HepG2 (cell line): Measurements from ENCODE around the gene LSM6. TPM values are rescaled to one million over a fixed set of nuclear protein-coding genes. Genes with fewer than 3 reads are reported as not detected.
A peak's percentile ranks its signal among the peaks of the same experiment; 100 is the strongest.

Experiments
- ATAC-seq: fragments of 200-7000 bp; cut with Tn5 transposase; 3 replicates; pipeline ENCODE4 v1.9.1; 2020; ENCODE audit warnings: mild to moderate bottlenecking, moderate library complexity
- BruUV-seq: library from RNA; stranded (reverse); fragments of 400-500 nt; replicated peaks from 2 replicates; lab custom pipeline; 2021; lab: Mats Ljungman, UMichigan
- CTCF ChIA-PET: fragments of 300-600 bp; formaldehyde crosslinking; extraction: SDS; loops from one replicate; lab custom pipeline; 2021; ENCODE audit warnings: low total read pairs, inconsistent platforms, low intra/inter-chr PET ratio; lab: Yijun Ruan, JAX
- POLR2A ChIA-PET: fragments of 350-600 bp; sonication (Branson Sonifier 250); formaldehyde crosslinking; loops from one replicate; lab custom pipeline; 2020; ENCODE audit warnings: antibody characterized with exemption, inconsistent platforms; lab: Yijun Ruan, JAX
- DNase-seq: peaks from one replicate; pipeline ENCODE4 v3.0.0-alpha.2; 2015; ENCODE audit warnings: low spot score
- FAIRE-seq: peaks from 3 replicates; lab custom pipeline; 2011; peaks lifted over from hg19 to GRCh38; lab: Jason Lieb, UNC
- H2AFZ ChIP-seq: one replicate; pipeline ENCODE4 v1.6.1; 2011; ENCODE audit warnings: low read length, inconsistent platforms
- H3K27ac ChIP-seq: fragments of 300-600 bp; 3 replicates; pipeline ENCODE4 v1.8.0; 2011; ENCODE audit warnings: mixed run types, mild to moderate bottlenecking, mixed read lengths, low read length, inconsistent platforms; ENCODE audit not compliant: insufficient read depth; ENCODE audit errors: extremely low read length
- H3K27me3 ChIP-seq, 2 experiments: fragments of 200-600 bp in 1 of 2; 2 replicates in 1 of 2; 3 replicates in 1 of 2; pipeline versions ENCODE4 v1.6.0 to v1.8.0; 2011; ENCODE audit warnings: low read length in 2 of 2, mild to moderate bottlenecking in 2 of 2, moderate library complexity in 2 of 2, inconsistent platforms in 1 of 2; ENCODE audit not compliant: insufficient read depth in 2 of 2, control insufficient read depth in 1 of 2
- H3K36me3 ChIP-seq, 2 experiments: fragments of 200-600 bp in 1 of 2; replicated peaks in 1 of 2; 2 replicates in 1 of 2; 3 replicates in 1 of 2; pipeline versions ENCODE4 v1.5.1 to v1.8.0; 2011; ENCODE audit warnings: low read length in 2 of 2, inconsistent platforms in 1 of 2; ENCODE audit not compliant: insufficient read depth in 2 of 2, control insufficient read depth in 1 of 2
- H3K4me1 ChIP-seq: 2 replicates; pipeline ENCODE4 v1.5.1; 2012; ENCODE audit warnings: low read length, inconsistent platforms; ENCODE audit not compliant: insufficient read depth
- H3K4me2 ChIP-seq: 2 replicates; pipeline ENCODE4 v1.6.0; 2011; ENCODE audit warnings: low read depth, low read length, inconsistent platforms
- H3K4me3 ChIP-seq, 3 experiments: fragments of 200-600 bp in 1 of 3; sonication (generic), shearing (Covaris generic) in 1 of 3; replicated peaks in 1 of 3; 2 replicates each; pipeline ENCODE4 v1.5.1; 2011 to 2016; ENCODE audit warnings: low read length in 3 of 3, inconsistent platforms in 2 of 3, low read depth in 2 of 3, mild to moderate bottlenecking in 2 of 3, control low read depth in 1 of 3, mixed read lengths in 1 of 3; ENCODE audit not compliant: insufficient read depth in 1 of 3
- H3K79me2 ChIP-seq: one replicate; pipeline ENCODE4 v1.6.1; 2011; ENCODE audit warnings: low read length, inconsistent platforms; ENCODE audit not compliant: insufficient read depth
- H3K9ac ChIP-seq: 2 replicates; pipeline ENCODE4 v1.6.0; 2011; ENCODE audit warnings: mild to moderate bottlenecking, low read depth, low read length, inconsistent platforms; ENCODE audit not compliant: insufficient read depth
- H3K9me3 ChIP-seq: 2 replicates; pipeline ENCODE4 v1.5.1; 2012; ENCODE audit warnings: mild to moderate bottlenecking, low read length
- H4K20me1 ChIP-seq: 2 replicates; pipeline ENCODE4 v1.6.0; 2011; ENCODE audit warnings: inconsistent platforms, mild to moderate bottlenecking, low read length, moderate library complexity; ENCODE audit not compliant: insufficient read depth
- ATF1 ChIP-seq: IDR thresholded peaks from 2 replicates; pipeline ENCODE4 v1.6.1; 2016; ENCODE audit warnings: mild to moderate bottlenecking, control low read depth
- CENPT ChIP-seq: sonication (generic); formaldehyde crosslinking; IDR thresholded peaks from 2 replicates; pipeline ENCODE4 v1.8.0; 2022; ENCODE audit warnings: low read depth, mild to moderate bottlenecking, moderate library complexity, missing genetic modification reagents
- CREM ChIP-seq, 2 experiments: sonication (generic) in 1 of 2; formaldehyde crosslinking in 1 of 2; IDR thresholded peaks; 2 replicates each; pipeline versions ENCODE4 v1.4.0 to v1.6.1; 2016 to 2020; ENCODE audit warnings: antibody characterized with exemption in 1 of 2, mild to moderate bottlenecking in 1 of 2, missing genetic modification reagents in 1 of 2
- FOXP1 ChIP-seq, 2 experiments: fragments of 450-650 bp in 1 of 2; IDR thresholded peaks; 2 replicates each; pipeline ENCODE4 v1.6.1; 2017 to 2018; ENCODE audit warnings: antibody characterized with exemption in 1 of 2
- KDM5B ChIP-seq: sonication (generic); formaldehyde crosslinking; IDR thresholded peaks from 2 replicates; pipeline ENCODE4 v1.4.0; 2020; ENCODE audit warnings: missing genetic modification reagents, mild to moderate bottlenecking, borderline replicate concordance
- NFYC ChIP-seq: IDR thresholded peaks from 2 replicates; pipeline ENCODE4 v1.6.1; 2016; ENCODE audit warnings: missing genetic modification reagents, missing compliant biosample characterization
- NPAS2 ChIP-seq: sonication (generic); formaldehyde crosslinking; IDR thresholded peaks from 2 replicates; pipeline ENCODE4 v1.8.0; 2022; ENCODE audit warnings: mild to moderate bottlenecking, missing genetic modification reagents, borderline replicate concordance
- SIN3B ChIP-seq: fragments of 150-350 bp; IDR thresholded peaks from 2 replicates; pipeline ENCODE4 v1.6.1; 2014; ENCODE audit warnings: low read length
- SNAPC2 ChIP-seq: sonication (generic); formaldehyde crosslinking; IDR thresholded peaks from 2 replicates; pipeline ENCODE4 v1.8.1; 2022; ENCODE audit warnings: mild to moderate bottlenecking, missing genetic modification reagents
- TBP ChIP-seq: sonication (generic); formaldehyde crosslinking; IDR thresholded peaks from 2 replicates; pipeline ENCODE4 v1.5.0; 2020; ENCODE audit warnings: missing genetic modification reagents
- ZEB1 ChIP-seq: IDR thresholded peaks from 2 replicates; pipeline ENCODE4 v1.6.1; 2012; ENCODE audit warnings: mild to moderate bottlenecking, low read depth, inconsistent platforms; ENCODE audit not compliant: insufficient replicate concordance
- ZNF790 ChIP-seq: sonication (generic); formaldehyde crosslinking; IDR thresholded peaks from 2 replicates; pipeline ENCODE4 v1.8.0; 2022; ENCODE audit warnings: missing genetic modification reagents, mild to moderate bottlenecking, borderline replicate concordance
- whole genome bisulfite sequencing: methylation state at CpG from one replicate; pipeline ENCODE4 v1.1.6; 2017; ENCODE audit warnings: low lambda C conversion rate; 5-methylcytosine and 5-hydroxymethylcytosine counted together
- in situ Hi-C: cut with HindIII; loops from 2 replicates; pipeline ENCODE4 v1.10.0; 2017; ENCODE audit warnings: low pct_unique_long_range_greater_than_20kb; ENCODE audit not compliant: extremely low pct_ligation_motif_present
- intact Hi-C: fragments of 100-400 bp; cut with micrococcal nuclease; formaldehyde crosslinking; loops from one replicate; pipeline ENCODE4 v1.10.0; 2022; ENCODE audit not compliant: unreplicated experiment
- polyA plus RNA-seq, 8 experiments: library from polyadenylated mRNA; depleted of rRNA in 3 of 8; stranded (reverse) in 7 of 8; unstranded in 1 of 8; fragments of >200 nt; fragmentation: Illumina TruSeq in 4 of 8; extraction: Trizol in 4 of 8; gene quantifications; 2 replicates each; pipeline versions ENCODE4 v1.2.1 to v1.2.3, GENCODE V29; 2011 to 2016; ENCODE audit warnings: low read depth in 4 of 8, missing spikeins in 1 of 8, mixed read lengths in 1 of 8; ENCODE audit not compliant: insufficient read depth in 1 of 8
- total RNA-seq, 5 experiments: library from RNA; depleted of rRNA; stranded (reverse); fragments of >200 nt; fragmentation: Illumina TruSeq; extraction: Trizol; gene quantifications; 2 replicates each; pipeline ENCODE4 v1.2.3, GENCODE V29; 2016; ENCODE audit warnings: low read depth in 1 of 5
- TF ChIP-seq, protein P1 (sequence below): IDR thresholded peaks from 2 replicates; pipeline ENCODE4 v1.6.1; 2016; ENCODE audit warnings: control low read depth
- TF ChIP-seq, protein P2 (sequence below): sonication (generic); formaldehyde crosslinking; IDR thresholded peaks from 2 replicates; pipeline ENCODE4 v1.4.0; 2020; ENCODE audit warnings: missing genetic modification reagents; ENCODE audit errors: not compliant biosample characterization

LSM6 gene
- total and polyA plus RNA-seq, 2 of the 13 experiments (the other 11 are each of a cell fraction or from before 2014, with no cell fraction given), result 14.6 to 83.3 TPM

DNA sequence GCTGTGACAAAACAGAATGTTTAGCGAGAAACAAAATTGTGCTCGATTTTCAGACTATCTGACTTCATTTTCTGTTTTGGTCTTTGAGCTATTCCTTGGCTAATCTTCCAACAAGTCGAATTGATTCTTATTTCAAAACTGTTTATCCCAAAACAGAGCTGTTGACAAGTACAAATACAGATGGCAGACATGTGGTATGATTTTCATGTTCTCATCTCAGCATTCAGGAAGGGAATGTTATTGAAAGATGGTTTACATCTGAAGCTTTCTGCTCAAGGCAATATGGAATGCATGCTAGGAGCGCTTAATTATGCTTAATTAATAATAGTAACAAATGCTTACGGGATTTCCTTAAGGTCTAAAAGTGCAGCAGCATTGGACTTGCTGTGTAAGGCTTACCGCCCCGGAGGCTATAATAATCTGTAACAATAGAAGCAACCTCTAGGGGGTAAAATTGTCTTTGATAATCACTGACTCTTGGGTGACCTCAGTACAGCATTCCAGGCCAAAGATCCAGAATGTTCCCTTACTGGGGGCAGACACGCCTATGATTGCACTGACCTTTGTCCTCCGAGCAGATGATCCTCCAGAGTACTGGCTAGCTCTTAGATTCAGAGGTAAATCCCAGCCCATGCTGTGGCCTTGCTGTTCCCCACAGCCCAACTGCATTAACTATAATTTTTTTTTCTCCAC lies 16.4 kb downstream of the LSM6 start:
- peak; percentile 14 for DNase-seq
- Histone ChIP-seq H3K4me2 (no peak overlapping the region), H3K36me3 (peaks cover 4 to 28% of the 10 kb centered on the region in 2 experiments), H2AFZ (no peak overlapping the region), H3K79me2 (no peaks in the 10 kb centered on the region), H3K9me3 (no peaks in the 10 kb centered on the region), H3K27me3 (no peaks in the 10 kb centered on the region), H3K9ac (no peak overlapping the region), H3K4me1 (no peaks in the 10 kb centered on the region), H3K27ac (no peak overlapping the region), H3K4me3 (no peak overlapping the region), H4K20me1 (no peaks in the 10 kb centered on the region; the same call in 1 of the 2 replicates)
- in situ Hi-C loops (no loop called here), intact Hi-C loops (no loop called here)
- ChIA-PET POLR2A (no interaction called here), CTCF (no interaction called here)
- TF ChIP-seq TBP (CRISPR knock-in tag) (no peak), CREM (IDR thresholded peaks at IDR 0.05) (no peak), CREM (CRISPR knock-in tag; IDR thresholded peaks at IDR 0.05) (no peak), SIN3B (no peak)
- TF ChIP-seq, protein P1, sequence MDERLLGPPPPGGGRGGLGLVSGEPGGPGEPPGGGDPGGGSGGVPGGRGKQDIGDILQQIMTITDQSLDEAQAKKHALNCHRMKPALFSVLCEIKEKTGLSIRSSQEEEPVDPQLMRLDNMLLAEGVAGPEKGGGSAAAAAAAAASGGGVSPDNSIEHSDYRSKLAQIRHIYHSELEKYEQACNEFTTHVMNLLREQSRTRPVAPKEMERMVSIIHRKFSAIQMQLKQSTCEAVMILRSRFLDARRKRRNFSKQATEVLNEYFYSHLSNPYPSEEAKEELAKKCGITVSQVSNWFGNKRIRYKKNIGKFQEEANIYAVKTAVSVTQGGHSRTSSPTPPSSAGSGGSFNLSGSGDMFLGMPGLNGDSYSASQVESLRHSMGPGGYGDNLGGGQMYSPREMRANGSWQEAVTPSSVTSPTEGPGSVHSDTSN (CRISPR knock-in tag), result no peak
- no TSS peak for BruUV-seq
- no peak for FAIRE-seq
- ATAC-seq, result peak; percentile 83
- 92% methylated on average over 8 of the region's 9 CpGs for WGBS

DNA sequence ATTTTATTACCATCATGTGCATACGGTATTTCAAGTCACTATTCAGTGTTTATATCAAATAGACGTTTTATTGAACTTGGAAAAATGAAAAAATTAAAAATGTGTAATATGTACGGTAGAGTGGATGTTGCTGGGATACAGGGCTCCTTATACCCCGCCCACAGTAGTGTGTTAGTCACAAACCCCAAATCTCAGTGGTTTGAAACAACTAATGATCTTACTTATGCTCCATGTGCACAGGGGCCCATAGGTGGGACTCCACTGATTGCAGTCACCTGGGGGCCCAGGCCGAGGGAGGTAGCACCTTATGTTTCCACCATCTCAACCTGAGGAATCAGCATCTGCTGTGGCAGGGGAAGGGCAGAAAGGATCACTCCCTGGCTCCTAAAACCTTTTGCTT lies 18.1 kb downstream of the LSM6 start:
- no peaks in the 10 kb centered on the region for H3K79me2 ChIP-seq
- intact Hi-C loops, result no loop called here
- DNase-seq, result no peak
- H3K9ac ChIP-seq, result no peak overlapping the region
- WGBS, result 93% methylated on average over 4 of the region's 5 CpGs
- TF ChIP-seq, protein P2, sequence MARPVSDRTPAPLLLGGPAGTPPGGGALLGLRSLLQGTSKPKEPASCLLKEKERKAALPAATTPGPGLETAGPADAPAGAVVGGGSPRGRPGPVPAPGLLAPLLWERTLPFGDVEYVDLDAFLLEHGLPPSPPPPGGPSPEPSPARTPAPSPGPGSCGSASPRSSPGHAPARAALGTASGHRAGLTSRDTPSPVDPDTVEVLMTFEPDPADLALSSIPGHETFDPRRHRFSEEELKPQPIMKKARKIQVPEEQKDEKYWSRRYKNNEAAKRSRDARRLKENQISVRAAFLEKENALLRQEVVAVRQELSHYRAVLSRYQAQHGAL (CRISPR knock-in tag), result no peak
- no peak for TF ChIP-seq NPAS2 (CRISPR knock-in tag)
- no peak for TF ChIP-seq CENPT (CRISPR knock-in tag)
- no peak for TF ChIP-seq ZEB1
- TF ChIP-seq ATF1 (CRISPR knock-in tag), result no peak
- no peak for TF ChIP-seq KDM5B (CRISPR knock-in tag)
- TF ChIP-seq ZNF790, result no peak
- TF ChIP-seq SNAPC2 (CRISPR knock-in tag), result no peak
- TF ChIP-seq NFYC (CRISPR knock-in tag), result no peak
- no peak for TF ChIP-seq FOXP1 (IDR thresholded peaks at IDR 0.05)
- no peak for TF ChIP-seq FOXP1 (CRISPR knock-in tag; IDR thresholded peaks at IDR 0.05)
- TF ChIP-seq, all 625 proteins: peak for 0
- H3K4me2 ChIP-seq, result no peak overlapping the region
- H3K27ac ChIP-seq, result no peak overlapping the region
- POLR2A ChIA-PET, result no interaction called here
- no peaks in the 10 kb centered on the region for H3K27me3 ChIP-seq
- H4K20me1 ChIP-seq, result no peaks in the 10 kb centered on the region
- H3K36me3 ChIP-seq, result peaks cover 2 to 15% of the 10 kb centered on the region in 2 experiments; a peak in 4 of 5 replicates
- BruUV-seq, result no TSS peak
- CTCF ChIA-PET, result no interaction called here
- no peak overlapping the region for H2AFZ ChIP-seq
- no peak for FAIRE-seq
- no peaks in the 10 kb centered on the region for H3K9me3 ChIP-seq
- in situ Hi-C loops, result no loop called here
- ATAC-seq, result no peak
- H3K4me1 ChIP-seq, result no peaks in the 10 kb centered on the region
- H3K4me3 ChIP-seq, result no peak overlapping the region
